GM23338 (cell line): ENCODE results near the gene RAD50. TPM values are rescaled to one million over a fixed set of nuclear protein-coding genes. Genes with fewer than 3 reads are reported as not detected.

Experiments used
- ATAC-seq: fragments of 200-7000 bp; cut with Tn5 transposase; 3 replicates; pipeline ENCODE4 v1.9.1; 2020
- DNase-seq: peaks from one replicate; pipeline ENCODE4 v3.0.0-alpha.2; 2015; ENCODE audit warnings: low spot score
- H2AFZ ChIP-seq: fragments of 200-600 bp; sonication (generic); 2 replicates; pipeline ENCODE4 v1.8.0; 2016; ENCODE audit warnings: antibody characterized with exemption, mild to moderate bottlenecking, moderate library complexity
- H3F3A ChIP-seq: fragments of 200-600 bp; sonication (generic); replicated peaks from 2 replicates; pipeline ENCODE4 v1.8.0; 2017; ENCODE audit warnings: antibody characterized with exemption, mixed run types, low read depth
- H3K27ac ChIP-seq: fragments of 200-600 bp; sonication (generic); 2 replicates; pipeline ENCODE4 v1.6.1; 2016; ENCODE audit warnings: low read depth
- H3K27me3 ChIP-seq: fragments of 200-600 bp; sonication (generic); 2 replicates; pipeline ENCODE4 v1.8.0; 2016; ENCODE audit warnings: mild to moderate bottlenecking, mixed run types, moderate library complexity; ENCODE audit not compliant: insufficient read depth
- H3K36me3 ChIP-seq: fragments of 200-600 bp; sonication (generic); 2 replicates; pipeline ENCODE4 v1.8.0; 2016; ENCODE audit warnings: mild to moderate bottlenecking; ENCODE audit not compliant: insufficient read depth
- H3K4me1 ChIP-seq: fragments of 200-600 bp; sonication (generic); 2 replicates; pipeline ENCODE4 v1.8.0; 2016; ENCODE audit warnings: mild to moderate bottlenecking, moderate library complexity; ENCODE audit not compliant: insufficient read depth
- H3K4me2 ChIP-seq: fragments of 200-600 bp; sonication (generic); 2 replicates; pipeline ENCODE4 v1.7.1; 2017; ENCODE audit warnings: mixed run types
- H3K4me3 ChIP-seq: fragments of 200-600 bp; sonication (generic); 2 replicates; pipeline ENCODE4 v1.6.1; 2016; ENCODE audit warnings: mixed run types
- H3K79me2 ChIP-seq: fragments of 200-600 bp; sonication (generic); replicated peaks from 2 replicates; pipeline ENCODE4 v1.8.0; 2017; ENCODE audit warnings: mild to moderate bottlenecking; ENCODE audit not compliant: insufficient read depth
- H3K9me2 ChIP-seq: fragments of 200-600 bp; sonication (generic); 2 replicates; pipeline ENCODE4 v1.8.0; 2017; ENCODE audit not compliant: insufficient read depth
- H4K20me1 ChIP-seq: fragments of 200-600 bp; sonication (generic); replicated peaks from 2 replicates; pipeline ENCODE4 v1.8.0; 2017; ENCODE audit warnings: mild to moderate bottlenecking; ENCODE audit not compliant: insufficient read depth
- H3K27ac Mint-ChIP-seq: 2 replicates; pipeline ENCODE4 v1.8.0; 2020; ENCODE audit warnings: inconsistent platforms, mild to moderate bottlenecking, moderate library complexity, mixed read lengths
- H3K27me3 Mint-ChIP-seq: 3 replicates; pipeline ENCODE4 v1.8.0; 2022; ENCODE audit warnings: low read depth, mild to moderate bottlenecking, moderate library complexity, mixed read lengths, inconsistent platforms; ENCODE audit not compliant: insufficient read depth, poor library complexity
- H3K36me3 Mint-ChIP-seq: 3 replicates; pipeline ENCODE4 v1.8.0; 2021; ENCODE audit warnings: low read depth, mild to moderate bottlenecking, inconsistent platforms, moderate library complexity, mixed read lengths
- H3K4me1 Mint-ChIP-seq: 3 replicates; pipeline ENCODE4 v1.8.0; 2020; ENCODE audit warnings: mild to moderate bottlenecking, inconsistent platforms, mixed read lengths
- H3K4me3 Mint-ChIP-seq: 3 replicates; pipeline ENCODE4 v1.8.0; 2021; ENCODE audit warnings: moderate library complexity, mild to moderate bottlenecking, inconsistent platforms, mixed read lengths
- H3K9me3 Mint-ChIP-seq: 3 replicates; pipeline ENCODE4 v1.8.0; 2020; ENCODE audit warnings: moderate library complexity, mild to moderate bottlenecking, inconsistent platforms, mixed read lengths
- CREB1 ChIP-seq: fragments of 250-450 bp; sonication (Bioruptor Pico); IDR thresholded peaks from 2 replicates; pipeline ENCODE4 v1.5.0; 2020; ENCODE audit warnings: low read depth, mild to moderate bottlenecking, moderate library complexity
- CTCF ChIP-seq, 2 experiments: fragments of 200-600 bp in 1 of 2; sonication (generic) in 1 of 2; conservative IDR thresholded peaks; 2 replicates each; pipeline versions ENCODE4 v1.5.1 to v1.6.1; 2016 to 2017; ENCODE audit warnings: antibody characterized with exemption in 2 of 2, low read depth in 2 of 2, mild to moderate bottlenecking in 2 of 2, moderate library complexity in 1 of 2
- EZH2 ChIP-seq: fragments of 200-600 bp; sonication (generic); IDR thresholded peaks from one replicate; pipeline ENCODE4 v1.8.0; 2017; ENCODE audit warnings: antibody characterized with exemption, mild to moderate bottlenecking, low read depth; ENCODE audit not compliant: unreplicated experiment
- POLR2AphosphoS5 ChIP-seq: IDR thresholded peaks from 2 replicates; pipeline ENCODE4 v1.6.1; 2016; ENCODE audit warnings: antibody characterized with exemption, low read depth
- REST ChIP-seq: IDR thresholded peaks from one replicate; pipeline ENCODE4 v1.6.1; 2018; ENCODE audit warnings: antibody characterized with exemption; ENCODE audit not compliant: unreplicated experiment
- STAT1 ChIP-seq: IDR thresholded peaks from one replicate; pipeline ENCODE4 v1.6.1; 2016; ENCODE audit warnings: antibody characterized with exemption; ENCODE audit not compliant: unreplicated experiment
- ZNF114 ChIP-seq: fragments of 250-450 bp; sonication (Bioruptor Pico); IDR thresholded peaks from 2 replicates; pipeline ENCODE4 v1.5.0; 2020; ENCODE audit warnings: mild to moderate bottlenecking, moderate library complexity
- ZNF331 ChIP-seq: fragments of 250-450 bp; sonication (Bioruptor Pico); IDR thresholded peaks from 2 replicates; pipeline ENCODE4 v1.5.0; 2020; ENCODE audit warnings: low read depth, mild to moderate bottlenecking, moderate library complexity
- polyA plus RNA-seq: library from polyadenylated mRNA; unstranded; fragments of >200 nt; fragmentation: Nextera tagmentation; extraction: Ambion mirVana; gene quantifications from 2 replicates; pipeline ENCODE4 v1.2.1, GENCODE V29; 2016
- total RNA-seq: library from RNA; depleted of rRNA; stranded (reverse); fragments of >200 nt; shearing (Covaris generic); gene quantifications from 2 replicates; pipeline ENCODE4 v1.2.3, GENCODE V29; 2014

The RAD50 gene
- total and polyA plus RNA-seq, 2 experiments from 2014 or later: 27.0 to 52.2 TPM

DNA sequence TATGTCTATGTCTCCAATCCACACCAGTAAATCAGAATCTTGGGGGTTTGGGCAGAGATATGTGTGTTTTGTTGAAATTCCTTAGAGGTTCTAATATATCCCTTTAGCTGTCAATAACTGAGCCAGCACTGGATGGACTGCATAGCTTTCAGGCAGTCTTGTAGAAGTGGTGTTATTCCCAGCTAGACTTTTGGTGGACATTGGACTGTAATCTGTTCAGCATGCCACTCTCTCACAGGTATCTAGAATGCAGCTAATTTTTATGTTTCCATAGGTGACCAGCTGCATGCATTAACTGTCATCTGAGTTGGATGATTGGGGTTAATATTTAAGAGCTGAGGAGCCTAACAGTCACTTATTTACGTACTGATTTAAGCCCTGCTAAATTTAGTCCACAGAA is 56.1 kb downstream of the RAD50 start:
- Histone ChIP-seq H3K79me2 (no peaks in the 10 kb centered on the region), H3K27me3 (no peaks in the 10 kb centered on the region), H3K9me2 (no peaks in the 10 kb centered on the region), H4K20me1 (no peaks in the 10 kb centered on the region), H3K4me2 (no peak overlapping the region), H3K27ac (no peak overlapping the region), H3K4me1 (no peaks in the 10 kb centered on the region), H3K4me3 (no peak overlapping the region), H2AFZ (no peak overlapping the region), H3K36me3 (peaks cover 25% of the 10 kb centered on the region; the same call in 1 of the 2 replicates), H3F3A (no peaks in the 10 kb centered on the region)
- ATAC-seq (no peak), DNase-seq (no peak)
- peaks cover 4% of the 10 kb centered on the region; the same call in 1 of the 3 replicates for H3K9me3 Mint-ChIP-seq
- H3K4me3 Mint-ChIP-seq: no peak overlapping the region
- peaks cover 39% of the 10 kb centered on the region for H3K36me3 Mint-ChIP-seq
- no peak overlapping the region for H3K27ac Mint-ChIP-seq
- no peaks in the 10 kb centered on the region for H3K4me1 Mint-ChIP-seq
- TF ChIP-seq CTCF (conservative IDR thresholded peaks at IDR 0.05; ENCODE audit: low read depth in 2 of 2): no peak
- no peak for TF ChIP-seq EZH2
- TF ChIP-seq POLR2AphosphoS5: no peak
- TF ChIP-seq ZNF114: no peak
- TF ChIP-seq REST: no peak
- TF ChIP-seq STAT1: no peak
- no peak for TF ChIP-seq ZNF331 (CRISPR knock-in tag)
- TF ChIP-seq CREB1: no peak
- H3K27me3 Mint-ChIP-seq: no peaks in the 10 kb centered on the region

DNA sequence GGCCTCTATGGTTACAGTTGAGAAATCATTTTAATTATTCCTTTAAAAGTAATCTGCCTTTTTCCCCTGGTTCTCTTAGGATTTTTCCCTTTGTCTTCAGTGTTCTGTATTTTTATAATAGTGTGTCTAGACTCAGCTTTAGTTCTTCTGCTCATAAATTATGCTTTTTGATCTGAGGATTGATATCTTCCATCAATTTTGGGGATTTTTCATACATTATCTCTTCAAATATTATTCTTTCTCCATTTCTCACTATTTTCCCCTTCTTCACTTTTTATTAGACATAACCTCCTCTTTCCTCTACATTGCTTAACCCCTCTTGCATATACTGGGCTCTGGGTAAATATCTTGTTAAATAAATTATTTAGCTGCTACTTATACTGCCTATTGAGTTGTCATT is 64.9 kb downstream of the RAD50 start:
- Histone ChIP-seq H2AFZ (no peak overlapping the region), H3K27ac (no peak overlapping the region), H3K4me3 (no peak overlapping the region), H3K4me2 (no peak overlapping the region), H3K27me3 (no peaks in the 10 kb centered on the region), H3K9me2 (no peaks in the 10 kb centered on the region), H3F3A (no peaks in the 10 kb centered on the region), H3K79me2 (no peaks in the 10 kb centered on the region), H4K20me1 (no peaks in the 10 kb centered on the region; the same call in 1 of the 2 replicates), H3K36me3 (peaks cover 12% of the 10 kb centered on the region; the same call in 1 of the 2 replicates), H3K4me1 (no peaks in the 10 kb centered on the region)
- H3K36me3 Mint-ChIP-seq: peaks cover 8% of the 10 kb centered on the region; the same call in 2 of the 3 replicates
- H3K4me1 Mint-ChIP-seq: no peaks in the 10 kb centered on the region; the same call in 2 of the 3 replicates
- H3K9me3 Mint-ChIP-seq: no peaks in the 10 kb centered on the region
- ATAC-seq (no peak), DNase-seq (no peak)
- H3K27ac Mint-ChIP-seq: no peak overlapping the region
- H3K4me3 Mint-ChIP-seq: no peak overlapping the region
- no peaks in the 10 kb centered on the region for H3K27me3 Mint-ChIP-seq
- TF ChIP-seq REST: no peak
